Activated naive CD8-positive, alpha-beta T cell (primary cell): ENCODE measurements around the gene GLCE.

ENCODE experiments used
- H3K27ac Mint-ChIP-seq: one replicate; pipeline ENCODE4 v1.8.0; 2021; ENCODE audit warnings: mixed read lengths
- H3K27me3 Mint-ChIP-seq: one replicate; pipeline ENCODE4 v1.8.0; 2021; ENCODE audit warnings: mixed read lengths
- H3K36me3 Mint-ChIP-seq: one replicate; pipeline ENCODE4 v1.8.0; 2021; ENCODE audit warnings: mixed read lengths
- H3K4me1 Mint-ChIP-seq: one replicate; pipeline ENCODE4 v1.8.0; 2021; ENCODE audit warnings: low read depth, mixed read lengths
- H3K4me3 Mint-ChIP-seq: one replicate; pipeline ENCODE4 v1.8.0; 2021; ENCODE audit warnings: mild to moderate bottlenecking, mixed read lengths
- H3K9me3 Mint-ChIP-seq: one replicate; pipeline ENCODE4 v1.8.0; 2021; ENCODE audit warnings: low read depth, mixed read lengths

Gene GLCE

DNA sequence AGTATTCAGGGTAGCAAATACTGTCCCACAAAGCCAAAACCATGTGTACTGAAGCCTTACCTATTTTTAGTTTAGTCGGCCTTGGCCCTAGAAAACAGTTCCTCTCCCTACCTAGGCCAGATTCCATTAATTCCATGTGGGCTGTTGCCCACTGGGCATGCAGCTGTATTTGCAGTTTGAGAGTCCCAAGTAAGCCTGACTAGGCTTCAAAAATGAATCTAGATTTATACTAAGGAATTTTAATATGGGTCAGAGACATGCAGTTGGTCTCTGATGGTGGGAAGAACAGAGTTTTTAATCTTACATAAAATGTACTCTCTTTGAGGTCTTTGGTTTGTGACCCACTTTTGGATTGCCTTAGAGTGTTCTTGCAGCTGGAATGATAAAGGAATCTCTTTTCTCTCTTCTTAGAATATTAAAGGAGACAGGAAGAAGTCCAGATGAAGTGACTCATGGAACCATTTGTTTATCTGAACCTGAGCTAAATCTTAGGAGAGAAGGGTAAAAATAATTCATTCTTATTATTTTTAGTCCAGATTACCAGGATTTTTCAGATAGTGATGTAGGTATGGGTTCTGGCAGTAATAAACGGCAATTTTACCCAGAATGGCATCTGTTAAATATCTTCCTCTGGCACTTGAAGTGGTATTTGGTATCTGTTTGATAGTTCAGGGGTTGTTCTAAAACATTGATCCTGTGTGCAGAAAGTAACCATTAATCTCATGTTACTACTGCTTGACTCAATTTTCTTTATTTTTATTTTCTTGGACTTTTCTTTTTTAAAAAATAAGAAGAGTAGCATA, 33.8 kb downstream of the GLCE start:
- Mint-ChIP-seq H3K4me3 (no peak overlapping the region), H3K9me3 (peaks cover 9% of the 10 kb centered on the region), H3K4me1 (peaks cover 4% of the 10 kb centered on the region), H3K36me3 (peaks cover 23% of the 10 kb centered on the region), H3K27ac (no peak overlapping the region), H3K27me3 (no peaks in the 10 kb centered on the region)

DNA sequence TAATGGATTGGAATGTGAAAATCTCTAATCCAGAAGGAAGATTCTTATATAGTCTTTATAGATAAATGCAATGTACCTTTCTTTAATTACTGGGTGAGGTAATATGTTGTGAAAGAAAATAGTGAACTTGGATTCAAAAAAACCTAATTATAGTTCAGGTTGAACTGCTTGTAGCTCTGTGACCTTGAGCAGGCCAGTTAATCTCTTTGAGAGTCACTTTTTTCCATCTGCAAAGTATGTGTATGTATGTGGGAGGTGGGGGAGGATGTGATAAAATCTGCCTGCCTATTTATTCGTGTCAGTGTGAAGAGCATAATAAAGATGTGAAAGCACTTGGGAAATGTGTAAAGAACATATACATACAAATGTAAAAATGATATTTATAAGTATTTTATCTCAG, 34.4 kb downstream of the GLCE start:
- Mint-ChIP-seq H3K4me3 (no peak overlapping the region), H3K27me3 (no peaks in the 10 kb centered on the region), H3K27ac (no peak overlapping the region), H3K4me1 (peaks cover 4% of the 10 kb centered on the region), H3K36me3 (peaks cover 23% of the 10 kb centered on the region), H3K9me3 (peaks cover 8% of the 10 kb centered on the region)

DNA sequence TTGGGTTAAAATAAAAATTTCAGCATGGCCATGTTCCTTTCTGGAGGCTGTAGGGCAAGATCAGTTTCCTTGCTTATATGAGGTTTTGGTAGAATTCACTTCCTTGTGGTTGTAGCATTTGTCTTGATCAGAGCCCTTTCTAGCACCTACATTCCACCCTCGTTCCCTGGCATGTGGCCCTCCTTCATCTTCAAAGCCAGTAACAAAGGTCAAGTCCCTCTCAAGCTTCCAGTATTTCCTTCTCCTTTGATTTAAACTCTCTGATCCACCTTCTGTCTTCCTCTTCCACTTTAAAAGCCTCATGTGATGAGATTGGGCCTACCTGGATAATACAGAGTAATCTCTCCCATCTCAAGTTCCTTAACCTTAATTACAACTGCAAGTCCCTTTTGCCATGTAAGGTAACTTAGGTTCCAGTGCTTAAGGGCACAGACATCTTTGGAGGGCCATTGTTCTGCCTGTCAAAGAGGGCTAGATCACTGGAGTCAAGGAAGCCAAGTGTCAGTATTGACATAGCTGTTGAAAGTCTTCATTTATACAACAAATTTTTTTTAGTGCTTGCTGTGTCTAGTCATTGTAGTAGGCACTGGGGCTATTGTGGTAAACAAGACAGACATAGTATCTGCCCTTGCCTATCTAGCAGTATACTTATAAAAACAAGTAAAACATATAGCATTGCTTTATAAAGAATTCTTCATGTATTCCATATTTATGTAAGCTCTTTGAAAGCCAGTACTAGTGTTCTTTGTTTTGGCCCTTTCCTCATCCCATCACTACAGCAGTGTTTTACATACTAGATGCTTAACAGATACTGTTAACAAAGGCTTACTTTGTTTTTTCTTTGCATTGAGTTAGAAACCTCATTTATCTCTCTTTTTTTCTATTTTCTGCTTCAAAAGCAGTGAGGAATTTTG, 40.7 kb downstream of the GLCE start:
- Mint-ChIP-seq H3K36me3 (peaks cover 15% of the 10 kb centered on the region), H3K4me3 (no peak overlapping the region), H3K9me3 (no peaks in the 10 kb centered on the region), H3K4me1 (no peaks in the 10 kb centered on the region), H3K27me3 (no peaks in the 10 kb centered on the region), H3K27ac (no peak overlapping the region)

DNA sequence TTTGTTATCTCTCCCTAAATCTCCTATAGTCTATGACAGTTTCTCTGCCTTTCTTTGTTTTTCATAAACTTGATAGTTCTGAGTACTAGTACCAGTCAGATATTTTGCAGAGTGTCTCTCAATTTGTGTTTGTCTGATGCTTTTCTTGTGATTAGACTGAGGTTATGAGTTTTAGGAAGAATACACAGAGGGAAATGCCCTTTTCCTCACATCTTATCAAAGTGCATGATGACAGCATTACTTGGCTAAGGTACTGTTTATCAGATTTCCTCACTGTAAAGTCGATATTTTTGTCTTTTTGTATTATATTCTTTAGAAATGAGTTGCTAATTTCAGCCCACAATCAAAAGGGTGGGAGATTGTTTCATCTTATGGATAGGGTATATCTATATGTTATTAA, 45.6 kb downstream of the GLCE start:
- H3K27me3 Mint-ChIP-seq: no peaks in the 10 kb centered on the region
- H3K36me3 Mint-ChIP-seq: peaks cover 2% of the 10 kb centered on the region
- H3K4me1 Mint-ChIP-seq: peaks cover 8% of the 10 kb centered on the region
- H3K27ac Mint-ChIP-seq: no peak overlapping the region
- no peaks in the 10 kb centered on the region for H3K9me3 Mint-ChIP-seq
- H3K4me3 Mint-ChIP-seq: no peak overlapping the region

DNA sequence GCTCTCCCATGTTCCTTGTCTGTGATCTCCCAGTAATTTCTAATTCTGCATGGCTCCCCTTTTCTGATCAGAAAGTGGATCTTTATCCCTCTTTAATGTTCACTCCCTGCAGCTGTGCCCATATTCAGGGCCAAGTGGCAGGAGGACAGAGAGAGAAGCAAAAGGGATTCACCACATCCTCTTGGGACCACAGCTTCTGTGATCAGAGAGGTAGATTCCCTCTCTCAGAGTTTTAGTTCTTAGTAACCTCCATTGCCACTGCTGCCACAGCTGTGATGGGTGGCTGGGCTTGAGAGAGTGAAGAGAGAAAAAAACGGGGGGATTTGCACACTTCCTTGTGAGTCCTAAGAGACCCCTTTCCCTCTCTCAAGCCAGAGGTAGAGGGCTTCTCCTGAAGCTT, 49.2 kb downstream of the GLCE start:
- Mint-ChIP-seq H3K4me3 (no peak overlapping the region), H3K27ac (no peak overlapping the region), H3K9me3 (no peaks in the 10 kb centered on the region), H3K27me3 (no peaks in the 10 kb centered on the region), H3K36me3 (peaks cover 10% of the 10 kb centered on the region), H3K4me1 (peaks cover 8% of the 10 kb centered on the region)

DNA sequence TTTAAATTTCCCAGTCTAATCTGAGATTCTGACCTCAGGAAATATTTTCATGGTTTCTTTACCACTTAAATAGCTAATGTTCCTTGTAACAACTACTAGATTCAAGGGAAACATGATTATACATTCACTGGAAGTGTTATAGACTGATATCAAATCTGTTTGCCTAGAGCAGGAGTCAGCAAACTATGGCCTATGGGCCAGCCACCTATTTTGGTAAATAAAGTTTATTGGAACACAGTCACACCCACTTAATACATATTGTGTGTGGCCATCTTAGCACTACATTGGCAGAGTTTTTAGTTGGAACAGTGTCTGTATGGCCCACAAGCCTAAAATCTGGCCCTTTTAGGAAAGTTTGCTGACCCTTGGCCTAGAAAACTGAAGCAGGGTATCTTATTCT, 50.1 kb downstream of the GLCE start:
- Mint-ChIP-seq H3K36me3 (peaks cover 10% of the 10 kb centered on the region), H3K27ac (no peak overlapping the region), H3K4me3 (no peak overlapping the region), H3K4me1 (peaks cover 8% of the 10 kb centered on the region), H3K27me3 (no peaks in the 10 kb centered on the region), H3K9me3 (no peaks in the 10 kb centered on the region)

DNA sequence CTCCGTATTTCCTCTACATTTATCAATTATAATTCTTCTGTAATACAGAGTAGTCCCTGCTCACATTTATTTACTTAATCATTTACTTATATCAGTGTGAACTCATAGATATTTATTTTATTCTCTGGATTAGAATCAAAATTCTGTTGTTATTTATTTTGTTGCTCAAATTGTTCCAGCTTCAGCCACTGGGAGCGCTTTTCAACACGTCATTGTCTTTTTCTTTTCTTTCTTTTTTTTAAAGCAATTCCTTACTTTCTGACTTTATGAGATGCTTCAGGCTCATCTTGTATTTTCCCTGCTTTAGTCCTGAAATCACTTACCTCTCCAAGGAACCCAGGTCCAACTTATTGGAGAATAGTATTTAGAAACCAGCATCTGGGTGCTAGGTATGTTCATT, 53.4 kb downstream of the GLCE start:
- no peaks in the 10 kb centered on the region for H3K9me3 Mint-ChIP-seq
- no peak overlapping the region for H3K4me3 Mint-ChIP-seq
- no peaks in the 10 kb centered on the region for H3K27me3 Mint-ChIP-seq
- peaks cover 8% of the 10 kb centered on the region for H3K36me3 Mint-ChIP-seq
- H3K27ac Mint-ChIP-seq: no peak overlapping the region
- peaks cover 8% of the 10 kb centered on the region for H3K4me1 Mint-ChIP-seq

DNA sequence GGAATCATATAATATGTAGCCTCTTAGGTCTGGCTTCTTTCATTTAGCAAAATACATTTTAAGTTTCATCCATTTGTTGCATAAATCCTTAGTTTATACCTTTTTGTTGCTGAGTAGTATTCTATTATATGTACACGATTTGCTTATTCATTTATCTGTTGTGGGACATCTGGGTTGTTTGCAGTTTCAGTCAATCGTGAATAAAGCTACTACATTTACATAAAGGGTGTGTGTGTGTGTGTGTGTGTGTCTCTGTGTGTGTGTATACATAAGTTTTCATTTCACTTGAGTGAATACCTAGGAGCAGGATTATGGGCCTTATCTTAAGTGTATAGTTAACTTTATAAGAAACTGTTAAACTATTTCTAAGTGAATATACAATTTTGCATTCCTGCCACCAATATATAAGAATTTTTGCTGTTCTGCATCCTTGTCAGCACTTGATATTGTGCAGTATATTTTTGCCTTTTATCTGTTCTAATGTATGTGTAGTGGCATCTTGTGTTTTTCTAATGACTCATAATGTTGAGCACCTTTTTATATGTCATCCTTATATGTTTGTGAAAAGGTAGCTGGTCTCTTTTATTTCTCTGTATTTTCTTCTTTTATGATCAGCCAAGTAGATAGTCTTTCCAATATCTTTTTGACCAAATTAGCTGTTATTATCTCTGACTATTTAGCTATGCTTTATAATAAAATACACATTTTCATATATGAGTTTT, 55.0 kb downstream of the GLCE start:
- H3K27ac Mint-ChIP-seq: no peak overlapping the region
- H3K4me1 Mint-ChIP-seq: no peaks in the 10 kb centered on the region
- H3K9me3 Mint-ChIP-seq: peaks cover 3% of the 10 kb centered on the region
- peaks cover 14% of the 10 kb centered on the region for H3K36me3 Mint-ChIP-seq
- H3K4me3 Mint-ChIP-seq: no peak overlapping the region
- H3K27me3 Mint-ChIP-seq: no peaks in the 10 kb centered on the region

DNA sequence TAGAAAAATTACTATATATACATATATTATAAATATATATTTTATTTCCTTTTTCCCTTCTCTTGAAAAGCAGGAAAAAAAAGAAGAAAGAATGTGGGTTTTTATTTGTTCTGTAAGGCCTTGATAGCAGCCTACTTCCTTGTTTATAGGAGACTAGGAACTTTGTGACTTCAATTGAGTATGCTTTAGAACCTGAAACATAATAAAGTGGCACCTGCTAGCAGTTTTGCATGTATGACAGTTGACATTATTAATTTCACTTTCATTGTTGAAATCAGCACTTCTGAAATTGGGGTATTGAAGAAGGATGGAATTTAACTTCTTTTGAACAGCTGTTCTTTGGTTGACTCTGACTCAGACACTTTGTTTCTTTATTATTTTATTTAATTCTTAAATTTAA, 56.9 kb downstream of the GLCE start:
- peaks cover 4% of the 10 kb centered on the region for H3K9me3 Mint-ChIP-seq
- H3K36me3 Mint-ChIP-seq: peaks cover 21% of the 10 kb centered on the region
- H3K27ac Mint-ChIP-seq: no peak overlapping the region
- no peaks in the 10 kb centered on the region for H3K4me1 Mint-ChIP-seq
- H3K27me3 Mint-ChIP-seq: no peaks in the 10 kb centered on the region
- H3K4me3 Mint-ChIP-seq: no peak overlapping the region

DNA sequence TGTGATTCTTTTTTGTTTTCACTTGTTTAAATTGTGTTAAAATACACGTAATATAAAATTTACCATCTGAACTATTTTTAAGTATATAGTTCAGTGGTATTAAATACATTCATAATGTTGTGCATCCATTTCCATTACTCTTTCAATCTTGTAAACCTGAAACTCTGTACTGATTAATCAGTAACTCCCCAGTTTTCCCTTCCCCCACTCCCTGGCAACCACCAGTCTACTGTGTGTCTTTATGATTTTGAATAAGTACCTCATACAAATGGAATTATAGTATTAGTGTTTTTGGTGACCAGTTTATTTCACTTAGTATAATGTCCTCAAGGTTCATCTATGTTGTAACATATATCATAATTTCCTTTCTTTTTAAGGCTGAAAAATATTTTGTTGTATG, 59.3 kb downstream of the GLCE start:
- no peaks in the 10 kb centered on the region for H3K4me1 Mint-ChIP-seq
- H3K4me3 Mint-ChIP-seq: no peak overlapping the region
- no peaks in the 10 kb centered on the region for H3K27me3 Mint-ChIP-seq
- no peak overlapping the region for H3K27ac Mint-ChIP-seq
- peaks cover 31% of the 10 kb centered on the region for H3K36me3 Mint-ChIP-seq
- H3K9me3 Mint-ChIP-seq: peaks cover 19% of the 10 kb centered on the region

DNA sequence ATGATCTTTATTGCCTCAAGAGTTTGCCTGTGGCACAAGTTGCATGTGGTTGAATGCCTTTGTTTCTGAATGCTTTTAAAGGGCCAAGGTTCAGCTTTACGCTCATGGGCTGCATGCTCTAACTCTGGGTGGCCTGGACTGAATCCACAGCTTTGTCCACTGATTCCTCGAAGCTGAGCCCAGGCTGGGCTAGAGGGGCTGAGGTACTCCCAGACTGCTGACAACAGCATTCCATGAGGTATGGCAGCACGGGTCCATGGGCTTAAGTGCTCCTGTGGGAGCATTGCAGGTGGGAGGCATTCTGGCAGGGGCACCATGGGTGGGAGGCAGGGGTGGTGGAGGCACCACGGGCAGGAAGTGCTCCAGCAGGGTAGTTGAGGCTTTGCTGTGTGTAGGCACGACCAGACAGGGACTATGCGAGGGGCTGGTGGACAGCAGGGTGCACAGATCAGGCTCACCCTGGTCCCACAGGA, 61.6 kb downstream of the GLCE start:
- Mint-ChIP-seq H3K27me3 (no peaks in the 10 kb centered on the region), H3K4me1 (no peaks in the 10 kb centered on the region), H3K4me3 (no peak overlapping the region), H3K36me3 (peaks cover 31% of the 10 kb centered on the region), H3K9me3 (peaks cover 19% of the 10 kb centered on the region), H3K27ac (no peak overlapping the region)

DNA sequence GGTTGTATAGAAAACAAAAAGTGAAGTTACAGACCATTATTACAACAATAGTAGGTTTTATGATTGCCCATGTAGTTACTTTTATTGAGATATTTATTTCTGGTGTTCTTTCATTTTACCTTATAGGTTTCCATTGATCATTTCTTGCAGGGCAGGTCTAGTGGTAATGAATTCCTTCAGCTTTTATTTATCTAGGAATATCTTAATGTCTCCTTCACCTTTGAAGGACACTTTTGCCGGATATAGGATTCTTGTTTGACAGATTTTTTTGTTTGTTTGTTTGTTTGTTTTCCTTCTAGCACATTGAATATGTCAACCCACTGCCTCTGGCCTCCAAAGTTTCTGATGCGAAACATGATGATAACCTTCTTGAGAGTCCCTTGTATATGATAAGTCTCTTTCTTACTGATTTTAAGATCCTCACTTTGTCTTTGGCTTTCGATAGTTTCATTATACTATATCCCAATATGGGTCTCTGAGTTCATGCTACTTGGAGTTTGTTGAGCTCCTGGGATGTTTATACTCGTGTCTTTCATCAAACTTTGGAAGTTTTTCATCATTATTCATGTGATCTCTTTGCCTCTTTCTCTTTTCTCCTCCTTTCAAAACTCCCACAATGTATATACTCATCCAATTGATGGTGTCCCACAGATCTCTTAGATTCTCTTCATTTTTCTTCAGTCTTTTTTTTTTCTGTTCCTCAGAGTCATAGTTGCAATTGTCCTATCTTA, 62.8 kb downstream of the GLCE start:
- Mint-ChIP-seq H3K36me3 (peaks cover 33% of the 10 kb centered on the region), H3K27ac (no peak overlapping the region), H3K27me3 (no peaks in the 10 kb centered on the region), H3K4me1 (no peaks in the 10 kb centered on the region), H3K9me3 (peaks cover 19% of the 10 kb centered on the region), H3K4me3 (no peak overlapping the region)

DNA sequence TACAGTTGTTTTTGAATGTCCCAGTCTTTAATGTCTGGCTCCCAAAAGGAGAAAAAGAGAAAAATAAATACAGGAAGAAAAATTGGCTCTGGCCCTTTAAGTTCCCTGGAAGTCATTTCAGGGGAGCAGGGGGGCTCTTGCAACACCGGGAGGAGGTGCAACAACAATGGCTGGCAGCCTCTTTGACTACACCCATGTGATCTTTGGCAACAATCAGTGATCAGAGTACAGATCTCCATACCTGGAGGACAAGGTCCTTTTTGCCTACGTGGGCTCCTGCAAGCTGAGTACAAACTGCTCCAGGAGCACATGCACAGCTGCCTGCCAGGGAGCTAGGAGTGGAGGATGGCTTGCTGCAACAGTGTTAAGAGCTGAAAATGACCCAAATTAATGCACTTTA, 63.9 kb downstream of the GLCE start:
- Mint-ChIP-seq H3K27ac (no peak overlapping the region), H3K27me3 (no peaks in the 10 kb centered on the region), H3K9me3 (peaks cover 19% of the 10 kb centered on the region), H3K36me3 (peaks cover 40% of the 10 kb centered on the region), H3K4me1 (no peaks in the 10 kb centered on the region), H3K4me3 (no peak overlapping the region)

DNA sequence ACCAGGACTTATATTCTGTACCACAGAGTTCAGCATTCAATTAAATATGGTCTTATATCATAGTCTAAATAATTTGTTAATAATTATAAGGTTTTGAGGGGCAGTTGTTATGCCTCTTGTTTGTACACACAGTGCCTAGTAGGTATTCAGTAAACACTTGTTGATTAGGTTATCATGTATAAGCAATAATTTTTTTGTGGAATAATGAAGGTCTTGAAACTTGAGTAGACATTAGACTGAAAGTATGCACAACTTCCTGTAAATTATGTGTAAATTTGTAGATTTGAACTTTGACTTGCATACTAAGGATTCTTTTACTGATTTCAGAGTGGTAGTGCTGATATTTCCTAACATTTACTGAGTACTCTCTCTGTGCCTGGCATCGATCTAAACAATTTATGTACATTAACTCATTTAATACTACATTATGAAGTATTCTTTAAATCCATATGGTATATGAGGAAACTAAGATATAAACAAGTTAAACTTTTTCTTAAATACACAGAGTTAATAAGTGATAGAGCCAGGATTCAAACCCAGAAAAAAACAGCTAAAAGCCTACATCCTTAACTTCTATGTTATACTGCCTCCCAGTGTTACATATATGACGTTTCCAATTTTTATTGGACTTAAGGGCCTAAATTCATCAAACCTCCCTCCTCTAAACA, 65.1 kb downstream of the GLCE start:
- no peak overlapping the region for H3K4me3 Mint-ChIP-seq

More for the DNA sequence above, 65.1 kb downstream of the GLCE start:
- Mint-ChIP-seq H3K9me3 (peaks cover 16% of the 10 kb centered on the region), H3K27ac (no peak overlapping the region), H3K4me1 (no peaks in the 10 kb centered on the region), H3K27me3 (no peaks in the 10 kb centered on the region), H3K36me3 (peaks cover 35% of the 10 kb centered on the region)
